SU-DHL-6 (cell line): ENCODE results near the gene AKT3.

Experiments
- H2AFZ ChIP-seq: fragments of 200-600 bp; sonication (generic); 2 replicates; pipeline ENCODE4 v1.6.1; 2014; ENCODE audit warnings: low read depth, mild to moderate bottlenecking, moderate library complexity, mixed read lengths, antibody characterized with exemption, low read length; ENCODE audit not compliant: severe bottlenecking
- H3F3A ChIP-seq: fragments of 200-600 bp; shearing (Covaris generic); 2 replicates; pipeline ENCODE4 v1.6.0; 2016; ENCODE audit warnings: antibody characterized with exemption, mild to moderate bottlenecking; ENCODE audit not compliant: insufficient read depth
- H3K27ac ChIP-seq: fragments of 200-600 bp; sonication (generic); 2 replicates; pipeline ENCODE4 v1.5.1; 2016; ENCODE audit warnings: low read depth, mild to moderate bottlenecking, low read length, moderate library complexity, mixed read lengths
- H3K27me3 ChIP-seq: fragments of 200-600 bp; sonication (generic), shearing (Covaris generic); 2 replicates; pipeline ENCODE4 v1.6.0; 2014; ENCODE audit warnings: mild to moderate bottlenecking, low read length
- H3K36me3 ChIP-seq: fragments of 200-600 bp; sonication (generic); 2 replicates; pipeline ENCODE4 v1.6.1; 2014; ENCODE audit warnings: mild to moderate bottlenecking, low read length, mixed read lengths
- H3K4me2 ChIP-seq: fragments of 300-600, 200-600 bp; shearing (Covaris generic), sonication (generic); 2 replicates; pipeline ENCODE4 v1.6.0; 2014; ENCODE audit warnings: low read length, low read depth, mild to moderate bottlenecking; ENCODE audit not compliant: poor library complexity, severe bottlenecking
- H3K4me3 ChIP-seq: fragments of 200-600 bp; sonication (generic); 2 replicates; pipeline ENCODE4 v1.5.1; 2014; ENCODE audit warnings: antibody characterized with exemption, low read length, mild to moderate bottlenecking, mixed read lengths; ENCODE audit not compliant: insufficient read depth, poor library complexity, severe bottlenecking
- H3K79me2 ChIP-seq: fragments of 200-600 bp; sonication (generic); 2 replicates; pipeline ENCODE4 v1.6.1; 2014; ENCODE audit warnings: mild to moderate bottlenecking, low read length, moderate library complexity; ENCODE audit not compliant: insufficient read depth
- H3K9ac ChIP-seq: fragments of 200-600 bp; sonication (generic); 2 replicates; pipeline ENCODE4 v1.7.0; 2014; ENCODE audit warnings: mild to moderate bottlenecking, low read length
- H3K9me2 ChIP-seq: fragments of 200-600 bp; sonication (generic); replicated peaks from 2 replicates; pipeline ENCODE4 v1.6.1; 2014; ENCODE audit warnings: low read length; ENCODE audit not compliant: insufficient read depth
- H3K9me3 ChIP-seq: fragments of 200-600 bp; sonication (generic); 2 replicates; pipeline ENCODE4 v1.6.1; 2014; ENCODE audit warnings: low read length, mixed read lengths; ENCODE audit not compliant: insufficient read depth
- H4K20me1 ChIP-seq: fragments of 200-600 bp; sonication (generic); 2 replicates; pipeline ENCODE4 v1.6.1; 2014; ENCODE audit warnings: low read depth, mild to moderate bottlenecking, antibody characterized with exemption, low read length, moderate library complexity, mixed read lengths
- EZH2phosphoT487 ChIP-seq: fragments of 200-600 bp; sonication (generic), shearing (Covaris generic); conservative IDR thresholded peaks from 2 replicates; pipeline ENCODE4 v1.6.1; 2018; ENCODE audit warnings: mild to moderate bottlenecking, antibody characterized with exemption, low read length, moderate library complexity, mixed read lengths
- TF ChIP-seq, protein P1 (sequence below): fragments of 200-600 bp; sonication (generic); IDR thresholded peaks from one replicate; pipeline ENCODE4 v1.5.1; 2017; ENCODE audit warnings: antibody characterized with exemption, mild to moderate bottlenecking, low read length, moderate library complexity; ENCODE audit not compliant: insufficient read depth, poor library complexity, severe bottlenecking

AKT3 gene

DNA sequence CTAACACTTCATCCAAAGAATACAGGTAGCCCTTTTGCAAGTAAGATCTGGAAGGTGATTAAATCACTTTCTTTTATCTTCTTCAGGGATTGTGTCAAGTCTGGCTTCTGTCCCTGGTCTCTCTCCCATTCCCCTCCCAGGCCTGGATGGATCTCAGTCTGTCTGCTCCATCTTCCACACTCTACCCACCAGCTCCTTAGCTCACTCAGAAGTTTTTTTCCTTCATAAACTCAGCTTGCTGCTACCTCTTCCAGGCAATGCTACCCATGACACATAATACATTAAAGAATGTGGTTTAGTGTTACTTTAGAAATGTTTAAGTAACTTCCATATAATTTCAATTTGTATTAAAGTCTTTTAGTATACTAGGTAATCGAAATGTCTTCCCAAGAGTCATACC, 133.1 kb downstream of the AKT3 start:
- no peak overlapping the region for H3K27ac ChIP-seq
- H3K9me2 ChIP-seq, result no peaks in the 10 kb centered on the region
- no peaks in the 10 kb centered on the region for H3K9me3 ChIP-seq
- H2AFZ ChIP-seq, result no peak overlapping the region
- no peak overlapping the region for H3K4me3 ChIP-seq
- H3K79me2 ChIP-seq, result no peaks in the 10 kb centered on the region
- no peak overlapping the region for H3K9ac ChIP-seq
- H4K20me1 ChIP-seq, result no peaks in the 10 kb centered on the region
- no peak for TF ChIP-seq EZH2phosphoT487
- TF ChIP-seq, protein P1, sequence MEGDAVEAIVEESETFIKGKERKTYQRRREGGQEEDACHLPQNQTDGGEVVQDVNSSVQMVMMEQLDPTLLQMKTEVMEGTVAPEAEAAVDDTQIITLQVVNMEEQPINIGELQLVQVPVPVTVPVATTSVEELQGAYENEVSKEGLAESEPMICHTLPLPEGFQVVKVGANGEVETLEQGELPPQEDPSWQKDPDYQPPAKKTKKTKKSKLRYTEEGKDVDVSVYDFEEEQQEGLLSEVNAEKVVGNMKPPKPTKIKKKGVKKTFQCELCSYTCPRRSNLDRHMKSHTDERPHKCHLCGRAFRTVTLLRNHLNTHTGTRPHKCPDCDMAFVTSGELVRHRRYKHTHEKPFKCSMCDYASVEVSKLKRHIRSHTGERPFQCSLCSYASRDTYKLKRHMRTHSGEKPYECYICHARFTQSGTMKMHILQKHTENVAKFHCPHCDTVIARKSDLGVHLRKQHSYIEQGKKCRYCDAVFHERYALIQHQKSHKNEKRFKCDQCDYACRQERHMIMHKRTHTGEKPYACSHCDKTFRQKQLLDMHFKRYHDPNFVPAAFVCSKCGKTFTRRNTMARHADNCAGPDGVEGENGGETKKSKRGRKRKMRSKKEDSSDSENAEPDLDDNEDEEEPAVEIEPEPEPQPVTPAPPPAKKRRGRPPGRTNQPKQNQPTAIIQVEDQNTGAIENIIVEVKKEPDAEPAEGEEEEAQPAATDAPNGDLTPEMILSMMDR, result no peak
- no peaks in the 10 kb centered on the region for H3K36me3 ChIP-seq
- H3K27me3 ChIP-seq, result no peaks in the 10 kb centered on the region
- H3K4me2 ChIP-seq, result no peak overlapping the region
- no peaks in the 10 kb centered on the region for H3F3A ChIP-seq

GRCh38 chr1:243715285-243715684, 134.8 kb downstream of the AKT3 start:
- Histone ChIP-seq H3K9me2 (no peaks in the 10 kb centered on the region), H3F3A (no peaks in the 10 kb centered on the region), H3K4me3 (no peak overlapping the region), H3K27me3 (no peaks in the 10 kb centered on the region), H2AFZ (no peak overlapping the region), H3K36me3 (no peaks in the 10 kb centered on the region), H3K79me2 (no peaks in the 10 kb centered on the region), H3K9ac (no peak overlapping the region), H4K20me1 (no peaks in the 10 kb centered on the region), H3K27ac (no peak overlapping the region), H3K9me3 (no peaks in the 10 kb centered on the region), H3K4me2 (no peak overlapping the region)
- TF ChIP-seq, protein P1, result no peak
- no peak for TF ChIP-seq EZH2phosphoT487

GRCh38 chr1:243713470-243714186, 136.4 kb downstream of the AKT3 start:
- Histone ChIP-seq H3K36me3 (no peaks in the 10 kb centered on the region), H3F3A (no peaks in the 10 kb centered on the region), H3K9me2 (no peaks in the 10 kb centered on the region), H3K79me2 (no peaks in the 10 kb centered on the region), H4K20me1 (no peaks in the 10 kb centered on the region), H3K27ac (no peak overlapping the region), H3K9me3 (no peaks in the 10 kb centered on the region), H3K9ac (no peak overlapping the region), H3K4me3 (no peak overlapping the region), H2AFZ (no peak overlapping the region), H3K27me3 (no peaks in the 10 kb centered on the region), H3K4me2 (no peak overlapping the region)
- no peak for TF ChIP-seq EZH2phosphoT487
- TF ChIP-seq, protein P1, result no peak
